HG03196 (cell line): Measurements from ENCODE around the gene GUK1.
"Not testable (repeated sequence)": the region's sequence is repeated elsewhere in the genome, so short reads cannot be mapped to it uniquely, and the experiment has no call there.

Experiments
- ATAC-seq: cut with Tn5 transposase; IDR thresholded peaks from one replicate; pipeline ENCODE4 v1.9.1; 2021; ENCODE audit not compliant: unreplicated experiment

Gene GUK1

DNA sequence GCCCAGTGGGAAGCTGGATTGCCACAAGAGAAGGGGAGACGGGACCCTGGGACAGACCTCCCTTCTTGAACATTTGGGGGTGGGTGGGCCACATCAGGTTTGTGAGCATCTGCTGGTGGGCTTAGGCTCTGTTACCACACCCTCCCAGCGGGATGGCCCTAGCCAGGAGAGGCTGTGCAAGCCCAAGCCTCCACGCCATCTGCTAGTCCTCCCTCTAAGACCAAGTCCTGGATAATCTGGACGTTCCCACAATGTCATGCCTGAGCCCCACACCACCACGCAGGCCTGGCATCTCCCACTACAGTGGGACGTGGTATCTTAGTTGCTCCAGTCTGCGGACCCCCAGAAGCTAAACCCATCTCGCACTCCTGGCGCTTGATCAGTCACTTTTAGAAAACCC lies 21.8 kb downstream of the GUK1 start:
- ATAC-seq = no peak

DNA sequence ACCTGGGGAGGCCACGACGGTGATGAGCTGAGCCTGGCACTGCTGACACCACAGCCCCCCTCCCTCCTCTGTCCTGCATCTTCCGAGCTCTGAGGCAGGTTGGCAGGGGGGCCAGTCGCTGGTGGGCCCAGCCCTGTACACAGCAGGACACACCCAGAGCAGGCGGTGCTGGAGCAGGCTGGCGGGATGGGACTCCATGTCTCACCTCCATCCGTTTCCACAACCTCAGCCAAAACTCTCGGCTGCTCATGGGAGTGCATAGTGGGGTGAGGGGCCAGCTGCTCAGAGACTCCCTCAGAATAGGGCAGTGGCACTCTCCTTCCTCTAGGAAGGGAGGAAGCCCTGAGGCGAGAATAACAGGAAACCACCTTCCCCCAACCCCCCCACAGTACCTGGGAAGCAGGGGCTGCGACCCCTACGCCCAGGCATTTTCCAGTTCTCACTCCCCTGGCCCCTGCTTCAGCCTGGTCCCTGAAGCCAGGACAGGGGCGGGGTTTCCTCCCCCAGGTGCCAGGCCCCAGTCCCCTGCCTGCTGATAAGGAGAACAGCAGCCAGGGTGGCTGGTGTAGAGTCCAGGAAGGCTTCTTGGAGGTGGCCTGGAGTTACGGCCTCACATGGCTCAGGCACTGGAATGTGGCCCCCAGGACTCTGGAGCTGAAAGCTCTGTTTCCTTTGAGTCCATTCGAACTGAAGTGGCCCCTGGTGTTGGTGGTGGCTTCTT lies 22.4 kb downstream of the GUK1 start:
- ATAC-seq = no peak

DNA sequence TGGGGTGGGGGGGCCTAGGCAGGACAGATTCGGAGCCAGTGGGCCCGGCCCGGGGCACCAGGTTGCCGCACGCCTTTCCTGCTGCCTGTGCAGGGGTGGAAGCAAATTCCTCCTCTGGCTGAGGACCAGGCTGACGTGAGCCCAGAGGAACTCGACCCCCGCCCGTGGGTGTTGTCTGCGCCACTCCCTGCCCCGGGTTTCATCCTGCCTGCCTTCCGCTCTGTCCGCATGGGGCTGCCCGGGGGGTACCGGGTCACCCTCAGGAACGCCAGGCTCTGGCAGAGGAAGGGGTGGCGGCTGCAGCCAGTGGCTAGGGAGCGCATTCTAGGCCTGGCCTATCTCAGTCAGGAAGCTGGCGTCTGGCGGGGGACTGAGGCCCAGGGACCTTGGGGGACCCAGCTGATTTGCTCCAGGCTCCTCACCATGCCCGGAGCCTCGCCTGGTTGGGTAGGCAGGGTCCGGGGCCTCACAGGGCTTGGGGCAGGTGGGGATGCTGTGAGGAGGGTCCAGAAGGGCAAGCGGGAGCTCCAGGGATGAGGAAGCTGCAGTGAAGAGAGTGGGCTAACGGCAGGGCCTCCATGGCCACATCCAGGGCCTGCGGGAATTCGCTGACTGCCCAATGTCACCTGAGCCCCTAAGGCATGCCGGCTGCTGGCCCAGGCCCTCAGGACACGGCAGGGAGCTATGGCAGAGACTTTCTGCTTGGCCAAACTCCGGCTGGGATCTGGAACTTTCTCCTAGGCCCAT lies 23.1 kb downstream of the GUK1 start:
- no peak for ATAC-seq

DNA sequence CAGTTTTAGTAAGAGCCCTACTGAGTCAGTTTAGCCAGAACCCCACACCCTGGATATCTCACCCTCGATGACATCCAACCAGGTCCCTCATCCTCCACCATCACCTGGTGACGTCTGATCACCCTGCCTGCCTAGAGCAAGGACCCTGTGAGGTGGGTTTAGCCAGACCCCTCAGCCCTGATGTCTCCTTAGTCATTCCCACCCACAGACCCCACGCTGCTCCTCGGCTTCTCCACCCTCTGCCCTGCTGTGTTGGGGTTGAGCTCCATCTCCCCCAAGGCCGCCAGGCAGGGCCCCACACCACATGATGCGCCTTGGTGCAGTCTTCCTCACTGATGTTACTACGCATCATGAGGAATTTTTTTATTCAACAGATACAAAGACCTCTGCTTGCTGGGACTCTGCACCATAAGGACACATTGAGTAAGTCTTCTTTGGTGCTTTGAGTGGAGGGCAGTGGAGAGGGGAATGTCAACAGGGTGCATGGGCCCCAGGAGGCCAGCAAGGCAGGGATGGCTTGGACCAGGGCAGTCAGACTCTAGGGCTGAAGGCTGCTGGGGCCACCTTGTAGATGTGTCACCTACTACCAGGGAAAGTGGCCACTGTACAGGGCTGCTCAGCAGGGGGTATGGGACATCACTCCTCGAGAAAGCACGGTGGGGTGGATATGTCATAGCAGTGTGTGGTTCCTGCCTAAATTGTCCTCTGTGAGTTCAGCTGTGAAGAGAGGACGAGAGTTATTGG lies 23.9 kb downstream of the GUK1 start:
- no peak for ATAC-seq

DNA sequence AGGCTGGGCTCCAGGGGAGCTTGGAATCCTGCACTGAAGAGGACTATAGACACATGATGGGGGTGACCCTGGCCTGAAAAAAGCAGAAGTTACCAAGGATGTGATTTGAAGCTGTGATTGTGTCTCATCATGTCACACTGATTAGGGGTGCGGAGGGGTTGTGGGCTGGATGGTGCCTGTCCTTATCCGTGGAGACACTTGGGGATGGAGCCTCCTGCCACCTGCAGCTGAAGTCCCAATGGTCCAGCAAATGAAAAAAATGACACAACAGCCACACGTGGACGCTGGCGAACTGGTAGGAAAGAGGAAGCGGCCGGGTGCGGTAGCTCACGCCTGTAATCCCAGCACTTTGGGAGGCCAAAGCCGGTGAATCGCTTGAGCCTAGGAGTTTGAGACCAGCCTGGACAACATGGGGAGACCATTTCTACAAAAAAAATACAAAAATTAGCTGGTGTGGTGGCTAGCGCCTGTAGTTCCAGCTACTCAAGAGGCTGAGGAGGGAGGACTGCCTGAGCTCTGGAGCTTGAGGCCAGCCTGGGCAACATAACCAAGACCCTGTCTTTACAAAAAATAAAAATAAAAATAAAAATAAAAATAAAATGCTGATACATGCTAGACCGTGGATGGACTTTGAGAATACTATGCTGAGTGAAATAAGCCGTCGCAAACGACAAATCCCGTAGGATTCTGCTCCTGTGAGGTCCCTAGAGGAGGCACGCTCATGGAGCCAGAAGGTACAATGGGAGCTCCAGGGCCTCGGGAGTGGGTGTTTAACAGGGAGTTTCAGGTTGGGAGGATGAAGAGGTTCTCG lies 24.7 kb downstream of the GUK1 start:
- peak; percentile 0 for ATAC-seq

DNA sequence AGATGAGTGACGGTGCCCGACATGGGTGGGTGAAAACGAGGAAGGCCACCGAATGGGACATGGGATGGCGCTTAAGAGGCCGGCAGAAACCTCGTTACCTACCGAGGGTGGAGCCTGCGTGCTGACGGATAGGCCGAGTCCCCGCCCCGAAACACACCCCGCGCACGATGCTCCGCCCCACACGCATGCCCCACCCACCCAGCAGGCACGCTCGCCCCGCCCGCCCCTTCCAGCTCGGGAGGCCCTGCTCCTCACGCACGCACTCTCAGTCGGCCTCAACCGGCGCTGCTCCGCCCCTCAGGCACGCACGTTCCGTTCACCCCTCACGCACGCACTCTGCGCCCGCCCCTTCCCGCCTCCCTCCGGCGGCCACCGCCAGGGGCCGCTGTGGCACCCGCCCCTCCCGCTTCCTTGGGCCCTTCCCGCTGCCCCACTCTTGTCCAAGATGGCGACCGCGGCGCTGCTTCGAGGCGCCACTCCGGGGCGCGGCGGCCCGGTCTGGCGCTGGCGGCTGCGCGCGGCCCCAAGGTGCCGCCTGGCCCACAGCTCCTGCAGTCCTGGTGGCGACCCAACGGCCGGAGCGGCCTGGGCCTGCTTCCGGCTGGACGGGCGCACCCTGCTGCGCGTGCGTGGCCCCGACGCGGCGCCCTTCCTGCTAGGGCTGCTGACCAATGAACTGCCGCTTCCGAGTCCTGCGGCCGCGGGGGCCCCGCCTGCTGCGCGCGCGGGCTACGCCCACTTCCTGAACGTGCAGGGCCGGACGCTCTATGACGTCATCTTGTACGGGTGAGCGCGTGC lies 25.5 kb downstream of the GUK1 start, which contains the start of gene IBA57:
Gene IBA57, plus strand, starts transcription at position 433 of the 798 bp plus-strand sequence. Its CDS starts 13 bp downstream, at position 446.
- ATAC-seq = peak; percentile 84

DNA sequence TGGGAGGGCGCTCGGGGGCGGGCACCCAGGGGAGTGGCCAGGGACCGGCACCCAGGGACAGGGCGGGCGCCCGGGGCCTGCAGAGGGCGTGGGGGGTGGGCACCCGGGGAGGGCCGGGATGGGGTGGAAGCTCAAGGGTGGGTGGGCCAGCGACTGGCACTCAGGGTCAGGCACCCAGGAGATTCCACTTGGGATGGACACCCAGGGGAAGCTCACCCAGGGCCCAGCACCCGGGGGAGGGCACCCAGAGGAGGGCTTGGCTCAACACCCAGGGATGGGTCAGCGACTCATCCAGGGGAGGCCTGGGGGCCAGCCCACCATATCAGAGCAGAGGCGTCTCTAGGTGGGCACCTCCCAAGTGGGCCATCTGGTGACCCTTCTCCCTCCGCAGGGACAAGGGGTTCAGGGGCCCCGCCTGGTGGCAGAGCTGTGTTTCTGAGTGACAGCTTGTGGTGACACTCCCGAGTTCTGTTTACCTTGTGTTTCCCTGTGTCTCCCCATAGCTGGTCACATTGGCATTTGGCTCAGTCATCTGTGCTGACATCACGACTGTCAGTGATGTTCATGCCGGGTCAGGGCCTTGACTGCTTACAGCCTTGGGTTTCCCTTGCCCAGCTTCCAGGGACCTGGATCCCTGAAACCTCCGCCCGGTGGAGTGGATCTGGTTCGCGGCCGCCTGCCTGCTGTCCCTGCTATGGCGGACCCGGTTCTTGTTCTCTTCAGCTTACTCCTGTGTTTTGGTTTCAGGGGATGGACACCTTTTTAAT lies 26.3 kb downstream of the GUK1 start:
- peak; percentile 14 for ATAC-seq

DNA sequence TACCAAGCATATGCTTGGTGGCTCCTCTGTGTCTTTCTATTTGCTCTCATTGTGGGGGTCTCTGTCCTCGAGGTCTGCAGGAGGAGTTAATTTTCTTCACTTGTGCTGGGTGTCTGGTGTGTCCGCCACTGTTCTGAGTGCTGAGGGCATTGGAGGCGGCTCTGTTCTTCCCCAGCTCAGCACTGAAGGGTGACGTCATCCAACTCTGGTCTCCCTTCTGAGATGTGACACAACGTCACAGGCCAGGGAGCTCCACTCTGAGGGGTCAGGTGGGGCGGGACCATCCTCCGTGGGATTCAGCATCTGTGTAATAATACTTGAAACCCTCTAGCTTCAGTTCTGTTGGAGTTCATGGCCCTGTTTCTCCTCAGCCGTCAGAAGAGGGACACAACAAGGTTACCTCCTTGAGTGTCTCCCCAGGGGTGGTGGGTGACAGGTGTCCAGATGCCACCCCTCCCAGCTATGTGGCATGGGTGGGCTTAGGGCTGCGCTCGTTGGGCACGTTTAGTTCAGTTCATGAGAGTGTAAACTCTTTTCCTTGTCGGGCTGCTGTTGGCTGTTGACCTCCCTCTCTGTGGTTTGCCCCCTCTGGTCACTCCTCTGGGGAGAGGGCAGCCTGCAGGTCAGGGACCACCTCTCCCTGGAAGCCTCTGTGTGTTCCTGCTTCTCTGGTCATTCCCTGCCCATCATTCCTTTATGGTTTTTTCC lies 28.6 kb downstream of the GUK1 start:
- no peak for ATAC-seq

DNA sequence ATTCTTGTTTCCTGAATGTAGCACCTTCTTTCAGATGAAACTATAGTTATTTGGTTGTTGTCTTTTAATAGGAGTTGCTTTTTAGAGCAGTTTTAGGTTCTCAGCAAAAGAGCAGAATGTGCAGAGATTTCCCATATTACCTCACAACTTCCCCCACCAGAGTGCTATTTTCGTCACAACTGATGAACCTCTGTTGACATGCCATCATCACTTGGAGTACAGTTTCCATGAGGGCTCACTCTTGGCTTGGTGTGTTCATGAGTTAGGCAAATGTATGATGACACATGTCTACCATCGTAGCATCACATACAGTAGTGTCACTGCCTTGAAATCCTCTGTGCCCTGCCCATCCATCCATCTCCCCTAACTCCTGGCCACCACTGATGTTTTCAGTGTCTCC lies 29.3 kb downstream of the GUK1 start:
- no peak for ATAC-seq

DNA sequence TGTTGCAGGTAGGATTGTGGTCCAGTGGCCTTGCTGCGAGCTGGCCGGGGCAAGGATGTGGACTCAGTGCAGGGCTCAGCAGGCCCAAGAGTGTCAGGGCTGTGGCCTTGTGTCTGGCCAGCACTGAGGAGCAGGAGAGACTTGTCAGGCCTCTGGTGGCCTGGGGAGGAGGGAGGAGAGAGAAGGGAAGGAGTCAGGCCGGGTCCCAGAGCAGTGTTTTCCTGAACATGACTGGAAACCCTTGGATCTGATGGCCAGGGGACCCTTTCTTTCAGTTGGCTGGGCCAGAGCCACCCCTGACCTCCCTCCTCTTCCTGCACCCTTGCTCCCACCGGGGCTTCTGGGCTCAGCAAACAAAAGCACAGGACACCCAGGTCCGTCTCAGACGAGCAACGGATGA lies 30.6 kb downstream of the GUK1 start:
- no peak for ATAC-seq

DNA sequence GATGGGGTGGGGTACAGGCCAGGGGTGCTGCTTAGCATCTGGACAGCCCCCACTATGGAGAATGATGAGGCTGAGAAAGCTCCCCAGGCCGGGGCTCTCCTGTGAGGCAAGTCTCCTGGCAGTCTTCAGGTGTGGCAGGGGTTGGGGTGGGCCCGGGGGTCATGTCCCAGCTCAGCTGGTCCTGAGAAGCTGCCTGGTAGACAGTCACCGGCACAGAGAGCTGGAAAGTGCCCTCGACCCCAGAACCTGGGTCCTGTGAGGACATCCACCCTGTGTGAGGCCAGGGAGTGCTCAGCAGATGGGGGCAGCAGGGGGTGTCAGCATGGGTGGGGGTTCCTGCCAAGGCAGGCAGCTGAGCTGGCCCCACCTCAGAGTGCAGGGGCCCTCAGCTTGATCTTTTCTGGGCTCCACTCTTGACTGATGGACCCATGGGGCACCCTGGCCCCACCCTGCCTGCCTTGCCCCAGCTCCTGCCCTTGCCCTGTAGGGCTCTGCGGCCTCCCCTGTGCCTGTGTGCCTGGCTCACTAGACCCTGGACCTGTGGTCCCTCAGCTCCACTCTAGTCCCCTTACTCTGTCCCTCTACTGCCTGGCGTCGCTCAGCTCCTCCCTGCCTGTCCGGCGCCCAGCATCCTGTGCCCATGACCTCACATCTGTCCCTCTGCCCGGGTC lies 31.3 kb downstream of the GUK1 start:
- ATAC-seq = no peak

DNA sequence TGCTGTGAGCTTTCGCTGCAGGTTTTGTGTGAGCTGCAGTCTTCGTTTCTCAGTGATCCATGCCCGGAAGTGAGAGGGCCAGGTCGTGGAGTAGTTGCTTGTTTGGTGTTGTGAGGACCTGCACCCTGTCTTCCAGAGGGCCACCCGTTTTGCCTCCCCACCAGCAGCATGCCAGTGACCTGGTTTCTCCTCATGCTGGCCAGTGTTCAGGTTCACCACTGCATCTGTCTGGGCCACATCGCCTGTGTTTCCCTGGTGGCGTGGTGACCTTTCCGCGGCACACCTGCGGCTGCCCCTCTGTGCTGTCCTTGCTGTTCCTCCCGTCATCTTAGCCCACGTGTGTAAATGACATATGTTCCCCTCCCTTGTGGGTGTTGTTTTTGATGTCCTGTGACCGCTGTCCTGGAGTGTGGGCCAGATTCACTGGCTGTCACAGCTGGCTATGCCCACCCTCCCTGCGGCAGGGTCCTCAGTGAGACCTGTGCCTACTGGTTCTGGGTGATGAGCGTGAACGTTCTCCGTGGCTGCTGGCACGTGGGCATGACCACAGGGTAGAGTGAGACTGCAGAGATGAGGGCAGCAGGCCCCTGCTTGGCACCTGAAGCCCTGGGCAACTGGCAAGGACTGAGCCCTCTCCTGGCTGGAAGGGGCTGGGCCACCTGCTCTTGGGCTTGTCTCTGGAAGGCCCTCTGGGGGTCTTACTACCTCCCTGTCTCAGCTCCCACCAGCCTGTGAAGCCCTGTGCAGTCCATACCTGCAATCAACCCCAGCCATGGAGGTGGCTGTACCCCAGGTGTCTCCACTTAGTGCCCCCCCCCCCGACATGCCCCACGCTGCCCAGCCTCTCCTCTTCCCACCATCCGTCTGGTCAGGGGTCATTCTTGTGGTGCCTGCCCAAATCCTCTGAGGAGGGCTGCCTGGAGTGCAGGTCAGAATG lies 32.8 kb downstream of the GUK1 start:
- ATAC-seq = no peak

DNA sequence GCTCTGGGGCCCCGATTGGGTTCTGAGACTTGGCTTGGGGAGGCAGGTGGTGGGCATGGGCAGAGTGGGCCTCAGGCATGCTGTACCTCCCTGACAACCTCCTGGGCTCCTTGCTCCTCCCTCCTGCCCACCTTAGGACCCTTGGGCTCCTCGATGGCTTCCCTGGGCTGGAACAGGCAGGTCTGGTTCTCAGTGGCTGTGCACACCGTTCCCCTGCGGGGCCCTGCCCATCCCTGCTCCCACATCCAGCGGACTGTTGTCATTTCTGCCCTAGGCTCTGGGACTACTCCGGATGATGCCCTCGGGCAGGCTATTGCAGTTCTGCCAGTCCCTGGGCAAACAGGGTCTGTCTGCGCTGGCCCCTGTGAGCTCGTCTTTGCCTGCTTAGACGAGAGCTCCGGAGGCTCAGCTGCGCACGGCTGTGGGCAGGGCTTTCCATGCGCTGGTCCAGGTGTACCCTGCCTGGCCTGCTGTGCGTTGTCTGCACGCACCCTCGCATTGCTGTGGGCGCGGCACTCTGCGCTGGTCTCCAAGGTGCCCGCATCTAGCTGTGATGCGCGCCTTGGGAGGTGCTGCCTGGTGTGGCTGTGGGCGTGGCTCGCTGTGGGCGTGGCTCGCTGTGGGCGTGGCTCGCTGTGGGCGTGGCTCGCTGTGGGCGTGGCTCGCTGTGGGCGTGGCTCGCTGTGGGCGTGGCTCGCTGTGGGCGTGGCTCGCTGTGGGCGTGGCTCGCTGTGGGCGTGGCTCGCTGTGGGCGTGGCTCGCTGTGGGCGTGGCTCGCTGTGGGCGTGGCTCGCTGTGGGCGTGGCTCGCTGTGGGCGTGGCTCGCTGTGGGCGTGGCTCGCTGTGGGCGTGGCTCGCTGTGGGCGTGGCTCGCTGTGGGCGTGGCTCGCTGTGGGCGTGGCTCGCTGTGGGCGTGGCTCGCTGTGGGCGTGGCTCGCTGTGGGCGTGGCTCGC lies 33.7 kb downstream of the GUK1 start:
- ATAC-seq = not testable (repeated sequence)

DNA sequence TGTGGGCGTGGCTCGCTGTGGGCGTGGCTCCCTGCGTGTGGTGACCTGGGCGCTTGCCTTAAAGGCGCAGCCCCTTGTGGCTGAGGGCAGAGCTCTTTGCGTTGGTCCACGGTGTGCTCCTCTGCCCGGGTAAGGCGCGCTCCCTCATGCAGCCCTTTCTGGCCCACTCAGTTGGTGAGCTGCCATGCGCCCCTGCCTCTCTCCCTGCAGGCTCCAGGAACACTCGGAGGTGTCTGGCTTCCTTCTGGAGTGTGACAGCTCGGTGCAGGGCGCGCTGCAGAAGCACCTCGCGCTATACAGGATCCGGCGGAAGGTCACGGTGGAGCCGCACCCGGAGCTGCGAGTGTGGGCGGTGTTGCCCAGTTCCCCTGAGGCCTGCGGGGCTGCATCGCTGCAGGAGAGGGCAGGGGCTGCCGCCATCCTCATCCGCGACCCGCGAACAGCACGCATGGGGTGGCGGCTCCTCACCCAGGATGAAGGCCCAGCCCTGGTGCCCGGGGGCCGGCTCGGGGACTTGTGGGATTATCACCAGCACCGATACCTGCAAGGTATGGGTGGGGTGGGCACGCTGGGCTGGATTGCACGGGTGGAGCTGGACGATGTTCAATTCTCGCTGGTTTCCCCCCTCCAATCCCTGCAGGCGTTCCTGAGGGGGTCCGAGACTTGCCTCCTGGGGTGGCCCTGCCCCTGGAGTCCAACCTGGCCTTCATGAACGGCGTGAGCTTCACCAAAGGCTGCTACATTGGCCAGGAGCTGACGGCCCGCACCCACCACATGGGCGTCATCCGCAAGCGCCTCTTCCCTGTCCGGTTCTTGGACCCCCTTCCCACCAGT lies 34.6 kb downstream of the GUK1 start:
- ATAC-seq = no peak
